ENCODE results near the gene SH3GL1.

The SH3GL1 gene

DNA sequence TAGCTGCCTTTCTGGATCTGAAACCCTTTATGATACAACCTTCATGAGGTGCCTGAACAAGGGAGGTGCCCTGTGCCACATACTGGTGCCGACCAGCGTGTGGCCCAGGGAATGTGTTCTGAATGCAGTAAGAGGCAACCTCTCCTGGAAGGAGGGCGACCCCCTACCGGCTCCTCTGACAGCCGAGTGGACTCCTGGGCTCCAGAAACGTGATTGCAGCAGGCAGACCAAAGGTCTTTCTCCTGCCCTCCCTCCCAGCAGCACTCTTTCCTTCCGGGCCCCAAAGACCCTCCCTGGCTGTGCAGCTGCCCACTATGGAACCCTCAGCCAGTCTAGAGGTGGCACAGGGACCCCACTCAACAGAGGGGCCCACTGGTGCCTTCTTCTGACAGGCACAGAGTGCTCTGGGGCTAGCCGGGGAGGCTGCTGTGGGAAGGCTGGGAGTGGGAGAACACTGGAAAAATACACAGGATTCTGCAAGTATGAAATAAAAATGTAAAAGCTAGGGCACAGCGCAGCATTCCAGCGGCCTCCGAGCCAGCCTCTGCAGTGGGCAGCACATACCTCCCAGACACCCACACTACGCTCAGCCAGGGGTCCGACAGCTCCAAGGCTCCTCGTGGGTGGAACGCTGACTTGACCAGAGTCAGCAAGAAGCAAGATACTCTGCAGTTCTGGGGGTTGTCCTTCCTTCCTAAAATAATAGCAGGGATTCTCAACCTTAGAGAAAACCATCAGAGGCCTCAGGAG, 14.9 kb downstream of the SH3GL1 start:
- DNase-seq (ENCODE audit: low read depth): no peak
- no peak overlapping the region for H3K4me3 ChIP-seq (ENCODE audit: control insufficient read depth, low read depth, low read length)
- no peak for TF ChIP-seq CTCF (conservative IDR thresholded peaks at IDR 0.05; ENCODE audit: control insufficient read depth, insufficient read depth, low read depth, low read length)

DNA sequence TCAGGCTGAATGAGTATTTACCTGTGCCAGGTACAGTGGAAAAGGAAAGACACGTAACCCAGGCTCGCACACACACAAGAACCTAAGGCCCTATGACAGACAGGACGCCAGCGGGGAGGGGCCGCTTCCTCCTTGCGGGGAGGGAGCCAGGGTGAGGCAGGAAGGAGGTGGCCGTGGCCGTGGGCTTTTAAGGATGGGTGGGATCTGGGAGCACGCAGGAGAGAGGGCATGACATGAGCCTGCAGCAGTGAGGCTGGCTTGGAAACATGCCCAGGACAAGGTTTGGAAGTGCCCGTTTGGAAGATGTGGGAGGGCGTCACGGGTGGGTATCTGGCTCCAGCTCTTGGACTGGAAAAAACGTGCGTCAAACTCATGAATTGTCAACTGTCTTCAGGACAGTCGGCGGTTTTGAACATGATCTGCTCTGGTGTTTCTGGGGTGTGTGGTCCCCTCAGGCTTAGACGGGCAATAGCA, 20.1 kb downstream of the SH3GL1 start:
- TF ChIP-seq CTCF (conservative IDR thresholded peaks at IDR 0.05; ENCODE audit: control insufficient read depth, insufficient read depth, low read depth, low read length): no peak
- no peak for DNase-seq (ENCODE audit: low read depth)
- H3K4me3 ChIP-seq (ENCODE audit: control insufficient read depth, low read depth, low read length): no peak overlapping the region

GRCh38 chr19:4379383-4380253, 20.7 kb downstream of the SH3GL1 start:
- no peak for TF ChIP-seq CTCF (conservative IDR thresholded peaks at IDR 0.05; ENCODE audit: control insufficient read depth, insufficient read depth, low read depth, low read length)
- peak; percentile 60 for DNase-seq (ENCODE audit: low read depth)
- no peak overlapping the region for H3K4me3 ChIP-seq (ENCODE audit: control insufficient read depth, low read depth, low read length)

DNA sequence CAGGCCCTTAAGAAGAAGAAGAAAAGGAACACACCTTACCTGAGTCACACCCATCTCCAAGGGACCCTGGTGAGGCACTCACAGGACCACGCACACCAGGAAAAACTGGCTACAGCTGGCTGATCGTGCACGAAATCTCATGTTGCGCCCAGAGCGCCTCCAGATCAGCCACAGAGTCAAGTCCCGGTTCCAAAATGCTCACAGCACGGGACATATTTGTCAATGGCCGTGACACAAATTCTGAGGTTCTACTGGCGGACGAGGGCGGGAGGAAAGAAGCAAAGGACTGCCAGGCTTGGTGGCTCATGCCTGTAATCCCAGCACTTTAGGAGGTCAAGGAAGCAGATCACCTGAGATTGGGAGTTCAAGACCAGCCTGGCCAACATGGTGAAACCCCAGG, 21.5 kb downstream of the SH3GL1 start:
- H3K4me3 ChIP-seq (ENCODE audit: control insufficient read depth, low read depth, low read length): no peak overlapping the region
- no peak for DNase-seq (ENCODE audit: low read depth)
- no peak for TF ChIP-seq CTCF (conservative IDR thresholded peaks at IDR 0.05; ENCODE audit: control insufficient read depth, insufficient read depth, low read depth, low read length)

DNA sequence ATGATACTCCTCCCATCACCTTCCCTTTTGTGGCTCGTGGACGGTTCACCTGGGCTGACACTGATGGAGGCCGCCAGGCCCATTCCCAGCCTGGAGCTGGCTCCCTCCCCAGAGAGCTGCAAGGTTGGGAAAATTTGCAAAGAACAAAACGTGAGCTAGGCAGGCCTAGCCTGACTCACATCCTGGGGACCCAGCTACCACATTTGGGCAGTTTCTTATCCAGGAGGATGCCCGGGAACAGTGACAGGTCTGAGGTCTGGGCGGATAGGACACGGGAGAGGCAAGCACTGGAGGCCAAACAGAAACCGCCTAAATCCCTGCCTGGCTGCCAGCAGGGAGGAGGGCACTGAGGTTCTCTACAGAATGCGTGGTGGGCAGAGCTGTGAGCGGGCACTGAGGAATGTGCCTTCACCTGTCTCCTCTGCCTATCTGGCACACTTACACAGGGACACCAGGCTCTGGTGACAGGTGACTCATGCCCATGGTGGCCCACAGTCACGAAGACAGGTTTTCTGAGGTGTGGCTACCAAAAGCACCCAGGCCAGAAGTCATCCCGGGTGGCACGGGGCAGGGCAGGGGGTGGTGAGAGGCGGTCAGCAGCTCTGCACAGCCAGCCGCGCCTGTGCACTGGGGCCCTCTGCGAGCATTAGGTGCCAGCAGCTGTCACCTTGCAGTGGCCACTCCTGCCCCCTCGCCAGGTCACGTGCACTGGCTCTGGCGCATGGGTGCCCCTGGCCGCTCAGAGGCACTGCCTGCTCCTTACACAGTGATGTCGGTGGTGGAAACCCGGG, 23.2 kb downstream of the SH3GL1 start:
- no peak for TF ChIP-seq CTCF (conservative IDR thresholded peaks at IDR 0.05; ENCODE audit: control insufficient read depth, insufficient read depth, low read depth, low read length)
- peak; percentile 57 for DNase-seq (ENCODE audit: low read depth)
- no peak overlapping the region for H3K4me3 ChIP-seq (ENCODE audit: control insufficient read depth, low read depth, low read length)

GRCh38 chr19:4376671-4376990, 23.7 kb downstream of the SH3GL1 start:
- DNase-seq (ENCODE audit: low read depth): no peak
- TF ChIP-seq CTCF (conservative IDR thresholded peaks at IDR 0.05; ENCODE audit: control insufficient read depth, insufficient read depth, low read depth, low read length): no peak
- no peak overlapping the region for H3K4me3 ChIP-seq (ENCODE audit: control insufficient read depth, low read depth, low read length)

Measured in fibroblast of mammary gland (primary cell).